Measurements from ENCODE around the gene SLC38A8. TPM values are rescaled to one million over a fixed set of nuclear protein-coding genes. Genes with fewer than 3 reads are reported as not detected.
A peak's percentile ranks its signal among the peaks of the same experiment; 100 is the strongest.

Gene SLC38A8
- total RNA-seq: not detected
- polyA plus RNA-seq (2013, experiment 1 of 2): 0.46 TPM
- polyA plus RNA-seq (2013, experiment 2 of 2): not detected
- long read RNA-seq, experiment 1: 0 reads
- long read RNA-seq, experiment 2: 0 reads
- long read RNA-seq, experiment 3, partial matches to known transcripts: 0 of 1 reads
- long read RNA-seq, experiment 3, other reads (novel, unspliced or antisense): 1 of 1 reads
- long read RNA-seq, experiment 4: 0 reads

GRCh38 chr16:84042308-84042878 lies at the start of gene SLC38A8:
Gene SLC38A8, minus strand, starts transcription at chr16:84042795. Its CDS starts 638 bp downstream, at chr16:84042157.
- Mint-ChIP-seq H3K4me3 (peak within 1 kb of the TSS; percentile 3), H3K27ac (peak within 1 kb of the TSS; percentile 72), H3K4me1 (peaks cover 27% of the 10 kb centered on the region), H3K9me3 (no peaks in the 10 kb centered on the region), H3K27me3 (ENCODE audit: insufficient read depth) (peaks cover 59% of the 10 kb centered on the region), H3K36me3 (ENCODE audit: low read depth) (no peaks in the 10 kb centered on the region)
- Histone ChIP-seq H3K27me3 (ENCODE audit: control insufficient read depth, insufficient read depth, low read length, poor library complexity, severe bottlenecking) (peaks cover 50% of the 10 kb centered on the region), H3K36me3 (ENCODE audit: control insufficient read depth, insufficient read depth, low read length) (no peaks in the 10 kb centered on the region), H3K27ac (ENCODE audit: low read depth, low read length) (no peak within 1 kb of the TSS), H3K4me1 (ENCODE audit: control insufficient read depth, insufficient read depth, low read length) (peaks cover 14% of the 10 kb centered on the region), H3K9ac (ENCODE audit: extremely low read depth, low read length, poor library complexity, severe bottlenecking) (no peak within 1 kb of the TSS), H3K4me3 (ENCODE audit: low read length) (no peak within 1 kb of the TSS), H3K9me3 (ENCODE audit: control insufficient read depth, low read length) (no peaks in the 10 kb centered on the region)
- WGBS, 2 experiments (ENCODE audit: insufficient coverage in 1 of 2, insufficient read length in 1 of 2): 75 to 80% methylated on average over 2 to 9 of the region's 9 CpGs
- no peak for TF ChIP-seq CTCF (conservative IDR thresholded peaks at IDR 0.05)
- DNase-seq: no peak

DNA sequence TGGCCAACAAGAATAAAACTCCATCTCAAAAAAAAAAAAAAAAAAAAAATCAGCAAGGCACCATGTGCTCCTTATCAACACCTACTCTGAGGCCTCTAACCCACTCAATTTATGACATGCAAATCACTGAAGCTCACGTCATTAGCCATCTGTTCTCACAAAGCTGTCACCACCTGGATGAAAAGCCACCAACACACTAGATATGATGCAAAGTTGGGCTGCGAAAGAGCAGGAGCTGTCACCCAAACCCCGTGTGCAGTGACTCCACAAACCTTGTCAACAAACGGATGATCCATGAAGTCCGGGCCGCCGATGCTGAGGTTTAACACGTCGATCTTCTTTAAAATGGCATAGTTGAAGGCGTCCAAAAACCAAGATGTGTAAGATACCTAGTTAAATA lies 48.9 kb upstream of the SLC38A8 start:
- TF ChIP-seq CTCF (conservative IDR thresholded peaks at IDR 0.05): no peak
- Histone ChIP-seq H3K4me3 (ENCODE audit: low read length) (no peak overlapping the region), H3K27me3 (ENCODE audit: control insufficient read depth, insufficient read depth, low read length, poor library complexity, severe bottlenecking) (no peaks in the 10 kb centered on the region), H3K36me3 (ENCODE audit: control insufficient read depth, insufficient read depth, low read length) (peaks cover 94% of the 10 kb centered on the region), H3K27ac (ENCODE audit: low read depth, low read length) (no peak overlapping the region), H3K4me1 (ENCODE audit: control insufficient read depth, insufficient read depth, low read length) (no peaks in the 10 kb centered on the region), H3K9ac (ENCODE audit: extremely low read depth, low read length, poor library complexity, severe bottlenecking) (no peak overlapping the region), H3K9me3 (ENCODE audit: control insufficient read depth, low read length) (no peaks in the 10 kb centered on the region)
- no peaks in the 10 kb centered on the region for H3K27me3 Mint-ChIP-seq (ENCODE audit: insufficient read depth)
- H3K4me3 Mint-ChIP-seq: no peak overlapping the region
- no peaks in the 10 kb centered on the region for H3K4me1 Mint-ChIP-seq
- 93 to 98% methylated on average over 10 of the region's 10 CpGs for WGBS, 2 experiments (ENCODE audit: insufficient coverage in 1 of 2, insufficient read length in 1 of 2)
- DNase-seq: no peak
- peaks cover 57% of the 10 kb centered on the region for H3K36me3 Mint-ChIP-seq (ENCODE audit: low read depth)
- no peak overlapping the region for H3K27ac Mint-ChIP-seq
- no peaks in the 10 kb centered on the region for H3K9me3 Mint-ChIP-seq

DNA sequence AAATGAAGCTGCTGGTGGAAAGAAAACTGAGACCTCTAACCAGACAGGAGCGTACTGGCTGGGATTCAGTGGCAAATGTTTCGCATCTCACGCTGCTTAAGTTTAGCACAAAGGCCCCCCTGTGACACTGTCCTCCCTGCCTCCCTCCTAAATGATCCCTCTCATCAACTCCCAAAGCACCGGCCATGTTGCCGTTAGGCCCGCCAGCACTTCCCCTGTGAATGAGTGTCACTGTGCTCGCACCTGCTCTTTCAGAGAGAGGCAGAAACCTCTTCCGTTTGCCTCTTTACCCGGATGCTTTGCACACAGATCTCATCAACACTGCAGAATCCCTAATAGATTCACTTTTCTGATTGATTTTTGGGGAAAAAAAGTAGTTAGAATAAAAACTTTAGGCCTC lies 47.6 kb upstream of the SLC38A8 start:
- no peaks in the 10 kb centered on the region for H3K27me3 ChIP-seq (ENCODE audit: control insufficient read depth, insufficient read depth, low read length, poor library complexity, severe bottlenecking)
- H3K27ac ChIP-seq (ENCODE audit: low read depth, low read length): no peak overlapping the region
- Mint-ChIP-seq H3K27ac (no peak overlapping the region), H3K9me3 (no peaks in the 10 kb centered on the region), H3K36me3 (ENCODE audit: low read depth) (peaks cover 60% of the 10 kb centered on the region), H3K4me1 (no peaks in the 10 kb centered on the region), H3K27me3 (ENCODE audit: insufficient read depth) (no peaks in the 10 kb centered on the region), H3K4me3 (no peak overlapping the region)
- H3K36me3 ChIP-seq (ENCODE audit: control insufficient read depth, insufficient read depth, low read length): peaks cover 91% of the 10 kb centered on the region
- no peak for DNase-seq
- no peaks in the 10 kb centered on the region for H3K9me3 ChIP-seq (ENCODE audit: control insufficient read depth, low read length)
- no peaks in the 10 kb centered on the region for H3K4me1 ChIP-seq (ENCODE audit: control insufficient read depth, insufficient read depth, low read length)
- no peak overlapping the region for H3K4me3 ChIP-seq (ENCODE audit: low read length)
- no peak overlapping the region for H3K9ac ChIP-seq (ENCODE audit: extremely low read depth, low read length, poor library complexity, severe bottlenecking)
- WGBS, 2 experiments (ENCODE audit: insufficient coverage in 1 of 2, insufficient read length in 1 of 2): 88 to 91% methylated on average over 7 to 9 of the region's 9 CpGs
- TF ChIP-seq CTCF (conservative IDR thresholded peaks at IDR 0.05): no peak
